Tibial nerve (tissue), 4 donors: ENCODE data around the gene MAPK11.
A peak's percentile ranks its signal among the peaks of the same experiment; 100 is the strongest.

Experiments used
- EP300 ChIP-seq, 2 donors: sonication (generic); formaldehyde crosslinking; IDR thresholded peaks; one replicate each; pipeline ENCODE4 v1.6.1; 2017; ENCODE audit warnings: antibody characterized with exemption in 2 of 2, mild to moderate bottlenecking in 1 of 2
- TF ChIP-seq, protein P1 (sequence below), 5 experiments: fragments of 200-600 bp in 3 of 5; fragments of 450-650 bp in 2 of 5; sonication (generic) in 3 of 5; IDR thresholded peaks; one replicate each; pipeline ENCODE4 v1.5.1; 2016 to 2019; ENCODE audit warnings: antibody characterized with exemption in 5 of 5, mild to moderate bottlenecking in 3 of 5, moderate library complexity in 2 of 5

GRCh38 chr22:50306753-50307749 lies 36.9 kb upstream of the MAPK11 start, which contains the start of gene PLXNB2:
- TF ChIP-seq, protein P1, sequence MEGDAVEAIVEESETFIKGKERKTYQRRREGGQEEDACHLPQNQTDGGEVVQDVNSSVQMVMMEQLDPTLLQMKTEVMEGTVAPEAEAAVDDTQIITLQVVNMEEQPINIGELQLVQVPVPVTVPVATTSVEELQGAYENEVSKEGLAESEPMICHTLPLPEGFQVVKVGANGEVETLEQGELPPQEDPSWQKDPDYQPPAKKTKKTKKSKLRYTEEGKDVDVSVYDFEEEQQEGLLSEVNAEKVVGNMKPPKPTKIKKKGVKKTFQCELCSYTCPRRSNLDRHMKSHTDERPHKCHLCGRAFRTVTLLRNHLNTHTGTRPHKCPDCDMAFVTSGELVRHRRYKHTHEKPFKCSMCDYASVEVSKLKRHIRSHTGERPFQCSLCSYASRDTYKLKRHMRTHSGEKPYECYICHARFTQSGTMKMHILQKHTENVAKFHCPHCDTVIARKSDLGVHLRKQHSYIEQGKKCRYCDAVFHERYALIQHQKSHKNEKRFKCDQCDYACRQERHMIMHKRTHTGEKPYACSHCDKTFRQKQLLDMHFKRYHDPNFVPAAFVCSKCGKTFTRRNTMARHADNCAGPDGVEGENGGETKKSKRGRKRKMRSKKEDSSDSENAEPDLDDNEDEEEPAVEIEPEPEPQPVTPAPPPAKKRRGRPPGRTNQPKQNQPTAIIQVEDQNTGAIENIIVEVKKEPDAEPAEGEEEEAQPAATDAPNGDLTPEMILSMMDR (IDR thresholded peaks at IDR 0.05) = no peak
- peak in 1 of 2 donors; percentile 57 for TF ChIP-seq EP300 (IDR thresholded peaks at IDR 0.05)
